ENCODE data around the gene RASD2. TPM values are rescaled to one million over a fixed set of nuclear protein-coding genes. Genes with fewer than 3 reads are reported as not detected.

The RASD2 gene
- total and polyA plus RNA-seq, 2 donors from 2014 or later = 1.1 to 3.4 TPM

GRCh38 chr22:35517769-35518530 is 22.7 kb upstream of the RASD2 start:
- Histone ChIP-seq H3K4me3 (ENCODE audit: low read length in 3 of 3) (no peak overlapping the region), H3K9me3 (ENCODE audit: control insufficient read depth in 2 of 3, insufficient read depth in 1 of 3, low read length in 3 of 3) (no peaks in the 10 kb centered on the region), H3K27ac (ENCODE audit: low read depth in 2 of 2, low read length in 2 of 2) (no peak overlapping the region), H3K36me3 (ENCODE audit: control insufficient read depth in 2 of 3, insufficient read depth in 3 of 3, low read length in 3 of 3) (no peaks in the 10 kb centered on the region), H3K27me3 (ENCODE audit: control insufficient read depth, insufficient read depth, low read length) (no peaks in the 10 kb centered on the region), H3K4me1 (ENCODE audit: control insufficient read depth in 2 of 3, insufficient read depth in 2 of 3, low read depth in 1 of 3, low read length in 3 of 3) (no peaks in the 10 kb centered on the region), H3K9ac (ENCODE audit: low read length in 3 of 3) (no peak overlapping the region)
- intact Hi-C loops (cut with DNase I) = no loop called here
- no peak for TF ChIP-seq CTCF (IDR thresholded peaks at IDR 0.05; ENCODE audit: borderline replicate concordance, extremely low read depth, insufficient read depth)
- DNase-seq (no peak), FAIRE-seq (no peak)

GRCh38 chr22:35518811-35519210 is 21.8 kb upstream of the RASD2 start:
- Histone ChIP-seq H3K4me1 (ENCODE audit: control insufficient read depth in 2 of 3, insufficient read depth in 2 of 3, low read depth in 1 of 3, low read length in 3 of 3) (no peaks in the 10 kb centered on the region), H3K4me3 (ENCODE audit: low read length in 3 of 3) (no peak overlapping the region), H3K27ac (ENCODE audit: low read depth in 2 of 2, low read length in 2 of 2) (no peak overlapping the region), H3K9me3 (ENCODE audit: control insufficient read depth in 2 of 3, insufficient read depth in 1 of 3, low read length in 3 of 3) (no peaks in the 10 kb centered on the region), H3K9ac (ENCODE audit: low read length in 3 of 3) (no peak overlapping the region), H3K36me3 (ENCODE audit: control insufficient read depth in 2 of 3, insufficient read depth in 3 of 3, low read length in 3 of 3) (no peaks in the 10 kb centered on the region), H3K27me3 (ENCODE audit: control insufficient read depth, insufficient read depth, low read length) (no peaks in the 10 kb centered on the region)
- intact Hi-C loops (cut with DNase I) = no loop called here
- FAIRE-seq (no peak), DNase-seq (no peak)
- no peak for TF ChIP-seq CTCF (IDR thresholded peaks at IDR 0.05; ENCODE audit: borderline replicate concordance, extremely low read depth, insufficient read depth)

DNA sequence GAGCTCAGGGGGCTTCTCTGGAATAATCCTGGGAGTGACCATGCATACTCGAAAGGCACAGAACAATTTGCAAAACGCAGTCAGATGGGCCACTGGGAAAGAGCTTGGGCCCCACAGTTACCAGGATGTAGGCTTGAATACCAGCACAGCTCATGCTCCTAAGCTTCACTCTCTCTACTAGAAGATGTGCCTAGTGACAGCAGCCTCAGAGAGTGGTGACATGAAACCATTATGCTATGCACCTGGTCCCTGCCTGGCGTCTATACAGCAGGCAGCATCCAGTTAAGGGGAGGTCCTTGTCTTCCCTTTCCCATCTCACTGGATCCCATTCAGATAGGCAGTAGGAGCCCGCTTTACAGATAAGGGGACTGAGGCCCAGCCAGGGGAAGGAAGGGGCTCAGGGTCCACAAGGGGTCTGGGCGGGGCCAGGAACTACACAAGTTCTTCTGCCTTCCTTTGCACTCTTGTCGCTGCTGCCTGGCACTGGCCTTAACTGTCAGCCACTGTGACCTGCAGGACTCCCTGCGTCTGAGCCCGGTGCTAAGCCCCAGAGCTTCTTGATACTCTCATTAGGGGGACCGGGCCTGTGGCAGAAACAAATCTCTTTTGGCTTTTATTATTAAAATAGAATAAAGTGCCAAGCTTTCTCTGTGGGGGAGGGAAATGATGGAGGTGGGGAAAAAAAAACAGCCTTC is 21.2 kb upstream of the RASD2 start:
- Histone ChIP-seq H3K9me3 (ENCODE audit: control insufficient read depth in 2 of 3, insufficient read depth in 1 of 3, low read length in 3 of 3) (no peaks in the 10 kb centered on the region), H3K4me1 (ENCODE audit: control insufficient read depth in 2 of 3, insufficient read depth in 2 of 3, low read depth in 1 of 3, low read length in 3 of 3) (no peaks in the 10 kb centered on the region), H3K27me3 (ENCODE audit: control insufficient read depth, insufficient read depth, low read length) (no peaks in the 10 kb centered on the region), H3K36me3 (ENCODE audit: control insufficient read depth in 2 of 3, insufficient read depth in 3 of 3, low read length in 3 of 3) (no peaks in the 10 kb centered on the region), H3K4me3 (ENCODE audit: low read length in 3 of 3) (no peak overlapping the region), H3K9ac (ENCODE audit: low read length in 3 of 3) (no peak overlapping the region), H3K27ac (ENCODE audit: low read depth in 2 of 2, low read length in 2 of 2) (no peak overlapping the region)
- TF ChIP-seq CTCF (IDR thresholded peaks at IDR 0.05; ENCODE audit: borderline replicate concordance, extremely low read depth, insufficient read depth) = no peak
- DNase-seq = no peak
- FAIRE-seq = no peak
- intact Hi-C loops (cut with DNase I) = no loop called here

Data from kidney (tissue), 14 donors.